Stromal cell of bone marrow (primary cell): ENCODE measurements around the gene RAVER1.
"Not testable (repeated sequence)": the region's sequence is repeated elsewhere in the genome, so short reads cannot be mapped to it uniquely, and the experiment has no call there.

Source experiments
- DNase-seq: peaks from one replicate; pipeline ENCODE4 v3.0.0-alpha.2; 2012; ENCODE audit warnings: low read depth

RAVER1 gene

GRCh38 chr19:10344780-10345179 lies 11.5 kb upstream of the RAVER1 start:
- no peak for DNase-seq

GRCh38 chr19:10343495-10343894 lies 10.2 kb upstream of the RAVER1 start:
- DNase-seq, result no peak

- DNase-seq, result no peak
These were observed 6.6 kb upstream of the RAVER1 start for GRCh38 chr19:10339977-10340376.

- DNase-seq, result no peak
These were observed 6.1 kb upstream of the RAVER1 start, which contains the start of gene ICAM3 for GRCh38 chr19:10339380-10339960. Gene ICAM3, minus strand, starts transcription at chr19:10339624. Its CDS starts 10 bp downstream, at chr19:10339614.

GRCh38 chr19:10338940-10339339 lies 5.6 kb upstream of the RAVER1 start:
- DNase-seq, result no peak

- DNase-seq, result not testable (repeated sequence)
These were observed 3.4 kb upstream of the RAVER1 start for GRCh38 chr19:10336725-10337124.

- no peak for DNase-seq
These were observed 2.1 kb upstream of the RAVER1 start for GRCh38 chr19:10335352-10335985.

- peak; percentile 92 for DNase-seq
These were observed 1.4 kb upstream of the RAVER1 start for GRCh38 chr19:10334588-10335351.

GRCh38 chr19:10333758-10334587 lies 644 bp upstream of the RAVER1 start:
- DNase-seq, result no peak

- DNase-seq, result no peak
These were observed 968 bp downstream of the RAVER1 start for GRCh38 chr19:10332158-10332964.

- no peak for DNase-seq
These were observed 3.8 kb downstream of the RAVER1 start for GRCh38 chr19:10329555-10329954.

GRCh38 chr19:10328558-10329429 lies 4.5 kb downstream of the RAVER1 start:
- no peak for DNase-seq

GRCh38 chr19:10327793-10328192 lies 5.5 kb downstream of the RAVER1 start:
- no peak for DNase-seq

GRCh38 chr19:10325732-10326131 lies 7.6 kb downstream of the RAVER1 start:
- DNase-seq, result no peak

- no peak for DNase-seq
These were observed 11.2 kb downstream of the RAVER1 start for GRCh38 chr19:10321874-10322835.

- no peak for DNase-seq
These were observed 11.9 kb downstream of the RAVER1 start for GRCh38 chr19:10321417-10321797.

GRCh38 chr19:10320602-10321416 lies 12.5 kb downstream of the RAVER1 start:
- DNase-seq, result no peak
